NCI-H1436 (cell line): ENCODE data around the gene CLDN7.

Experiments used
- DNase-seq: peaks from one replicate; lab custom pipeline; 2025; lab: John Stamatoyannopoulos, UW

CLDN7 gene

DNA sequence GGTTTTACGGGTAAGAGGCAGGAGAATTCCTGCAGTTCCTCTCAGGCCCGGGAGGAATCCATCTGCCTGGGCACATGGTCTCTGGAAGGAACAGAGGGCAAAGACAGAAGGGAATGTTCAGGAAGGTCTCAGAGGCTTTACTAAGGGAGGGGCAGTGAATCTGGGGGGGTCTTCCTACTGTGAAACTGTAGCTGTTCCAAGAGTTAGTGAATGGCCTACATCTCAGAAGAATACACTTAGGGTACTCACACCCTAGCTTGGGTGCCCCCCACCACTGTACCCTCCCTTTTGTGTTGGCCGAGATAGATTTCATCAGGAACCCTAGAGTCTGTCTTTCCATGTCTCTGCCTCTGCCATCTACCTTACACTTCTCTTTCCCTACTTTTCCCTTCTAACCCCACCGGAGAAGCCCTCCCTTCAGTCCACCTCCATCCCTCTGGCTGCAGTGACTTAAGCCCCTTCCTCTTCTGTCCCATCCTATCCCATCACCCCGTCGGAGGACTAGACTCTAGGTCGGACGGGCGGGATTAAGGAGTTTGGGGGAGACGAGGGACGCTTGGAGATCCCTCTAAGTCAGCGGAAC lies 43.0 kb downstream of the CLDN7 start:
- no peak for DNase-seq

DNA sequence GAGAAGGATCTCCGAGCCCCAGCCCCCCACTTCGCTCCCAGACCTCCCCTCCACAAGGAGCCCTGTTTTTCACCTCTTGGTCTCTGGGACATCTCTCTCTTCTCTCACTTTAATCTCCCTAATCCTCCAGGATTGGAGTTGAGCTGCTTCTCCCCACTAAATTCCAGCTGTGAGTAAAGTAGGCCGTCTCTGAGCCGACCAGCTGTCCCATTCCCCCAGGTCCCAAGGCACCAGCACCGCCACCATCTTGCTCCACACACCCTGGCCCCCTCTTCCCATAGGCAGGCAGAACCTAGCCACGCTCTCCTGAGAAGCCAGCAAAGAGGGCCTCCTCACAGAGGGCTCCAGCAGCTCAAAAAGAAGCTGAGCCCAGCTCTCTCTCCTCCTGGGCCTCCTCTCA lies 43.5 kb downstream of the CLDN7 start:
- no peak for DNase-seq

DNA sequence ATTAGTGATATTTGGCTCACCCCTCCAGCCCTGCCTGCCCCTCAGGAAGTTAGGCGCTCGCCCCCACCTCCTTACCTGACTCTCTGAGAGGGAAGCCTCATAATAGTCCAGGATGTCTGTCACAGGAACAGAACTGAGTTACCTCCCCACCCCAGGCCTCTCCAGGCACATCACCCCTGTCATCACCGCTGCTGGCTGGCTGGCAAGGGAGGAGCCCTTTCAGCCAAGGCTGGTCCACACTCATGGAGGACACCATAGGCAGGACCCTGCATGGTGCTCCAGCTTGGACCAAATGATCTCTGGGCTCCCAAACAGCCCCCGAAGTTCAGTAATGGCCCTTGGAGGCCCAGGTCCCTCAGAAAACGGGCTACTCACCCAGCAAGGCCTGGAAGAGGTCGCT lies 44.1 kb downstream of the CLDN7 start:
- DNase-seq = no peak

DNA sequence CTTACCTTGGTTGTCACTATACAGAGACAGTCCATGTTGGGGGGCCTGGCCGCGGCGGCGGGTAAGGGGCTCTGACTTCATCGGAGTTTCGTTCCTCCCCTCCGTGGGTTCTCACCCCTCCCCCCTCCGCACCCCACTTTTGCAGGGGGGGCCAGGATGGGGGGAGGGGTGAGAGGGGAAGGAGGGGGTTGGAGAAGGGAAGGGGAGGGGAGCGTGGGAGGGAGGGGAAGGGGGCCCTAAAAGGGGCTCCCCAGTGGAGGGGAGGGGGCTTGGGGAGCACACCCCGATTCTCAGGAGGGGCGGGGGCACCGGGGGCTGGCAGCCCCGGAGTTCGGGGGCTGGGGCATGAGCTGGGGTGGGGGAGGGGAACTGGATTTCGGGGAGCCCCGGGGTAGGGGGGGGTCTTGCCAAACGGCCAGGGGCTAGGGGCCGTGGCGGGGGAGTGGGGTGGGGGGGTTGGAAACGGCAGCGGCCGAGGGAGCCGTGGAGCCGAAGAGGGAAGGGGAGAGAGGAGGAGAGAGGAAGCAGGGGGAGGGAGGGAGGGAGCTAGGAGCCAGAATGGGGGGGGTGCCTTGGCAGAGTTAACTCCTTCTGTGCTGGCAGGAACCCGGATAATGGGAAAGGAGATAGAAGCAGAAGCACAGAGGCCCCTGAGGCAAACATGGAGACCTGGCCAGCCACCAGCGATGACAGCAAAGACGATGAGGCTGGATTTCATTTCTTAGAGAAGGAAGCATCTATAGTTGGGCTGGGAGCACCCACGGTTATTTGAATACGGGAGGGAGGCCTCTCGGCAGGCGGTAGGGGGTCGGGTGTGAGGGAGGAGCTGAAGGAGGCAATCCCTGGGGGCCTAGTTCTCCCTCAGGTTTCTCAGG lies 44.9 kb downstream of the CLDN7 start:
- DNase-seq = peak; percentile 62

DNA sequence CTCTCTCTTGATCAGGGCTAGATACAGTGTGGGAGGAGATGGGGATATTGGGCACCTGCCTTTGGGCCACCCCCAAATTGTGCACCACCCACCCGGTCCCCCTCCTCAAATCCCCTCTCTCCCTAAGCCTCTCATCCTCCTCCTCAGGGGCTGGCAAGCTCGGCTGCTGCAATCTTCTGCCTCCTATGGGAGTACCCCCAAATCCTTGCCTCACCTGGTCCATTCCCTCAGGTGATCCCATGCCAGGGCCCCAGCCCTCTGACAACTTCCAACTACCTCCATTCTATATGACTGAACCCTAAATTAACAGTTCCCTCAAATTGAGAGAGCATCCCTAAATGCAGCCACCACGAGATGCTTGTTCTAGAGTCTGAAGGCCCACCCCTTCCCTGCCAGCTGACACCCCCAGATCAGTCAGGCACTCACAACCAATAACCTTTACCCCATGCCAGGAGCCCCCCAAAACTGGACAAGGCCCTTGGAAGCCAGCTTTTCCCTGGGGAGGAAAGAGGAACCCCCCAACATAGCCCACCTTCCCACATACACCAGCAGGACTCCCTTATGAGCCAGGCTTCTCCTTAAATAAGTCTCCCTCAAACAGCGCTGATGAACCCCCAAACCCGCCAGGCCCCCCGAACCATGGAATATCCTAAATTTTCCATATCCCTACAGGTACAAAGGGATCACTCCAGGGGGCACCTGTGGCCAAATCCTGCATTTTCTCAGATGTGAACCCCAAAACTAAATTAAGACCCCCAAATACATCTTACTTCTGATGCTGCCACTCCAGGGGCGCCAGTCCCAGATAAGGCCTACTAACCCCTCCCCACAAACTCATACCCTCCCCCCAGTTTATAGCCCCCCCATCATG lies 45.8 kb downstream of the CLDN7 start:
- no peak for DNase-seq

DNA sequence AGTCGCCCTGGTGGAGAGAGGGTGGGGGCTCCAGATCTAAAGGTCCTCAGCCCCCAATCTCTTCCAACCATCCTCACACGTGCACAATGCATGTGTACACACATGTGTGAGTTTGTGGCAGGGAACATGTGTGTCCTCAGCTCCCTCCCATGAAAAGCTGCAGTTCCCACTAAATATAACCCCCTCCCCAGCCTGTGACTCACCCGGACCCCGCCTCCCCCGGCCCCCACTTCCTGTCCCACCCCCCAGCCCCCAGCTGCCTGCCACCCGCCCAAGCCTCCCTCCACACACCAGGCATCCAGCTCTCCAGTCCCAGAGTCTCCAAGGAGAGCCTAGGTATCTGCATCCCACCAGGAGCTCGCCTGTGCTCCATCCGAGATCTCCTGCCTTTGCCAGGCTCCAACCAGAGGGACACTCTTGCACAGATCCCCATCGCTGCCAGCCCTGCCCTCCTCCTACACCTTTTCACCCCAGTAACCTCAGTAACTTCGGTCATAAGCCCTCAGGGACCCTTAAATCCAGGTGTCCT lies 46.6 kb downstream of the CLDN7 start:
- DNase-seq = no peak

DNA sequence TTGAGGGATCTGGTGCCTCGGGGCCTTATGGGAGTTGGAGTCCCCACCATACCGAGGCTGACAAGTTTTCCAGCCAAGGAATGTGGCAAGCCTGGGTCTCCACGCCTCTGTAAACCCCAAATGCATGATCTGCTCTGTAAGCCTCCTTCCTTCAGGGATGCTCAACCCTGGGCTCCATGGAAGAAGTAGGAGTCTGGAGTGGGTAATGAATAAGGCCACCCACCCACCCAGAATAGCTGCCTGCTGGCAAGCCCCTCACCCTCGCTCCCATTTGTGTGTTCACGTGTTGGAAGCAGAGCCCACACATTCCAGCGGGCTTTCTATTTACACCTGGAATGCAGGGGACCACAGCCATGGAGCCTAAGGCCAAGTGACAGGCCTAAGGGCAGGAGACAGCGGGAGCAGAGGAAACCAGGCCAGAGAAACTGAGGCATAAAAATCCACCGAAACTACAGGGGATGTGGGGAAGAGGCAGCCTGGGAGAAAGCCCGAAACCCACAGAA lies 47.1 kb downstream of the CLDN7 start:
- DNase-seq = no peak

DNA sequence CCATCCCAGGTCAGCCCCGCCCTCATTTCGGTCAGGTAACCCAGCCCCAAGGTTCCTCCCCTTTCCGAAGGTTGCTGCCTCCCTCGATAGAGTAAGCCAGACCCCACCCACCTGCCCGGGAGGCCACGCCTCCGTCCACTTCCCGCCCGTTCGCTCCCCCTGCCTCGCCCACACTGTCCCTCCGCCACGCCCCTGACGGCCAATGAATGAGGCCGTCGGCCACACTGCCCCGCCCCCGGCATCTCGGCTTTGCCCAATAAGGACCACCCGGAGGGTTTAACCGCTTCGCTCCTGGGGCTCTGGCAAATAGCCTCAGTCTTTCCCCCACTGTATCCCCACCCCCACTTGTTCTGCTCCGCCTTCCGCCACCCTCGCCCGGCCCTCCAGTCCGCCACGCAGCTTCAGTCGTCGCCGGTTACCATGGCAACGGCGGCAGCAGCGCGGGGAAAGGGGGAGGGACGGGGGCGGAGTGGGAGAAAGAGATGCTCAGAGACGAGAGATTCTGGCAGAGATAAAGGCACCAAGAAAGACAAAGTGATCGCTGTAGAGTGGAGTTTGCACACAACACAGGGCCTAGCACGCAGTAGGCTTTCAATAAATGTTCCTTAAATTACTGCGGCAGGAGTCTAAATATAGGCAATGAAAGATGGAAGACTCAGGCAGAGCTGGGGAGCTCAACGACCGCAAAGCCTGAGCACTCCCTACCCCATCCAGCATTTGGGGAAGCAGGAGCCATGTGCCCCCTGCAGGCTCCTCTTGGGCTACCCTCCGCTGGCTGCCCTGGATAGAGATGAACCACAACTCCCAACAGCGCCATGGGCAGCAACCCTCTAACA lies 47.8 kb downstream of the CLDN7 start:
- DNase-seq = peak; percentile 99

DNA sequence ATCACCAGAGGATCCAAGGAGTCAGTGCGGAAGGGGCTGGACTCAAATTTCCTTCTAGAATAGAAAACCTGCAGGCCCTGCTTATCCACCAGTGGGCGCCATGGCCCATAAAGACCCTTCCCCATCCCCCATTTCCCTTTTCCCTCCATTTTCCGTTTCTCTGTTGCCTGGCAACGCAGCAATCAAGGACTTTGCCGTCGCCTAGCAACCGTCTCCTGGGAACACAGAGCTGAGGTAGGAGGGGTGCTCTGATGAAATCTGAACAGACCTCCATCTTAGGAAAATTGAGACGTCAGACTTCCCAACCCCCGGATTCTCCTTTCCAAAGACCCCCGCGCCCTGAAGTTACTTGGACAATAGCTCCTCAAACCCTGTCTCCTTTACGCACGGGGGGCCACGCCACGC lies 48.4 kb downstream of the CLDN7 start:
- peak; percentile 98 for DNase-seq

DNA sequence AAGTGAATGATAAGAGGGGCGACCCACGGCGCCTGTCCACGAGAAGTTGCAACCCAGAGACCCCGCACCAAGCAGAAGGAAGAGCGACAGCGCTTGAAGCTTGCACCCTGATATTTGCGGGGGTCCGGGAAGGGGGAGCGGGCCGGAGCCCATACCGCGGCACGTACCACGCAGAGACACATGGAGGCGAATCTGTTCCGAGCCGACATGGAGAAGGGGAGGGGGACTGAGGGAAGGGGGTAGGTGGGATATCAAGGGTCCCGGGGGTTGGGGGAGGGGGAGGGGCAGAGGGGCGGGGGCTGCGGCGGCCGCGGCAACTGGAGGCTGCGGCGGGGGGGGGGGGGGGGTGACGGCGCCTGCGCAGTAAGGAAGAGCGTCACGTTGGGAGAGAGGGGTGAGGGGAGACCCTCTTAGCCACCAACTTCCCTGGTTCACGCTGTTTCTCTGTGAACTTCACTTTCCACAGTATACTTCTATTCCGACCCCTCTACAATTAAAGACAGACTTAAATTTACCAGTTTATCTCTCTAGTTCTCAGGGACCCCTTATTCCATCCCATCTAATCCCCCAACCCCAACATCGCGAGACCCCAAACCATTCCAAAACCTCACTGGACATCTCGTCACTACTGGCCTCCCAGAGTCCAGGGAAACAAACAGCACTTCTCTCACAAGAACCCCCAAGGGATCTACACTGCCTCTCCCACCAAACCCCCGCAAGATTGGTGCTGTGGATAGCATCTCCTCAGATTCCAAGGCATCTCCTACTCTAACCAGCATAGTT lies 50.6 kb downstream of the CLDN7 start:
- DNase-seq = no peak
